ENCODE measurements around the gene VAV1. TPM values are rescaled to one million over a fixed set of nuclear protein-coding genes. Genes with fewer than 3 reads are reported as not detected.
A peak's percentile ranks its signal among the peaks of the same experiment; 100 is the strongest.
"Not testable (repeated sequence)": the region's sequence is repeated elsewhere in the genome, so short reads cannot be mapped to it uniquely, and the experiment has no call there.

Gene VAV1
- total RNA-seq, 2 experiments from 2014 or later, result 73.4 to 90.8 TPM

- POLR2A ChIA-PET, result interaction anchor here (0.6 kb wide), 1 partner anchor 294 kb away, joined by 4 read pairs; no protein-coding TSS in a partner anchor
- Mint-ChIP-seq H3K4me3 (peak overlapping the region; percentile 97), H3K27ac (peak overlapping the region; percentile 62), H3K4me1 (peaks cover 58% of the 10 kb centered on the region), H3K36me3 (ENCODE audit: low read depth) (peaks cover 39% of the 10 kb centered on the region), H3K27me3 (no peaks in the 10 kb centered on the region), H3K9me3 (ENCODE audit: low read depth) (peaks cover 4% of the 10 kb centered on the region)
- no peak for ATAC-seq
- no peak for DNase-seq
- intact Hi-C loops (cut with DNase I, micrococcal nuclease), result no loop called here
- CTCF ChIA-PET, result interaction anchor here (0.6 to 1.4 kb wide), 2 partner anchors 26 to 36 kb away, joined by 3 to 4 read pairs; no protein-coding TSS in a partner anchor
Observed at GRCh38 chr19:6774821-6775707, 2.6 kb downstream of the VAV1 start.

GRCh38 chr19:6776045-6776444 lies 3.5 kb downstream of the VAV1 start:
- intact Hi-C loops (cut with DNase I, micrococcal nuclease), result not testable (repeated sequence)
- peaks cover 60% of the 10 kb centered on the region for H3K4me1 Mint-ChIP-seq
- CTCF ChIA-PET, result interaction anchor here (0.7 kb wide), 1 partner anchor 15 kb away, joined by 3 read pairs; no protein-coding TSS in a partner anchor

GRCh38 chr19:6776999-6777398 lies 4.5 kb downstream of the VAV1 start:
- intact Hi-C loops (cut with DNase I, micrococcal nuclease), result no loop called here
- H3K36me3 Mint-ChIP-seq (ENCODE audit: low read depth), result peaks cover 45% of the 10 kb centered on the region

More at GRCh38 chr19:6776045-6776444, 3.5 kb downstream of the VAV1 start:
- peaks cover 41% of the 10 kb centered on the region for H3K36me3 Mint-ChIP-seq (ENCODE audit: low read depth)
- H3K27ac Mint-ChIP-seq, result peak overlapping the region; percentile 33
- H3K4me3 Mint-ChIP-seq; H3K9me3 Mint-ChIP-seq (ENCODE audit: low read depth); DNase-seq; POLR2A ChIA-PET; ATAC-seq; H3K27me3 Mint-ChIP-seq: not testable (repeated sequence)

GRCh38 chr19:6777434-6777833 lies 4.9 kb downstream of the VAV1 start:
- Mint-ChIP-seq H3K27ac (peak overlapping the region; percentile 38), H3K36me3 (ENCODE audit: low read depth) (peaks cover 45% of the 10 kb centered on the region)
- POLR2A ChIA-PET, result interaction anchor here (0.6 kb wide), 1 partner anchor 30 kb away, joined by 3 read pairs; no protein-coding TSS in a partner anchor

More at GRCh38 chr19:6776999-6777398, 4.5 kb downstream of the VAV1 start:
- DNase-seq (no peak), ATAC-seq (no peak)
- Mint-ChIP-seq H3K4me1 (peaks cover 65% of the 10 kb centered on the region), H3K9me3 (ENCODE audit: low read depth) (peaks cover 4% of the 10 kb centered on the region), H3K4me3 (no peak overlapping the region), H3K27ac (peak overlapping the region; percentile 2), H3K27me3 (no peaks in the 10 kb centered on the region)
- POLR2A ChIA-PET, result interaction anchor here (0.6 kb wide), 1 partner anchor 30 kb away, joined by 3 read pairs; no protein-coding TSS in a partner anchor
- CTCF ChIA-PET, result interaction anchor here (0.7 kb wide), 1 partner anchor 16 kb away, joined by 3 read pairs; no protein-coding TSS in a partner anchor

GRCh38 chr19:6778386-6778785 lies 5.9 kb downstream of the VAV1 start:
- Mint-ChIP-seq H3K27me3 (no peaks in the 10 kb centered on the region), H3K27ac (peak overlapping the region; percentile 82)
- intact Hi-C loops (cut with DNase I, micrococcal nuclease), result no loop called here

More at GRCh38 chr19:6777434-6777833, 4.9 kb downstream of the VAV1 start:
- H3K9me3 Mint-ChIP-seq (ENCODE audit: low read depth), result peaks cover 4% of the 10 kb centered on the region
- no peak for DNase-seq
- peaks cover 61% of the 10 kb centered on the region for H3K4me1 Mint-ChIP-seq
- no peak overlapping the region for H3K4me3 Mint-ChIP-seq
- no peak for ATAC-seq
- CTCF ChIA-PET, result no interaction called here
- no peaks in the 10 kb centered on the region for H3K27me3 Mint-ChIP-seq
- intact Hi-C loops (cut with DNase I, micrococcal nuclease), result no loop called here

GRCh38 chr19:6779206-6779605 lies 6.7 kb downstream of the VAV1 start:
- ATAC-seq (peak; percentile 65), DNase-seq (no peak)
- Mint-ChIP-seq H3K27ac (peak overlapping the region; percentile 33), H3K4me3 (no peak overlapping the region), H3K9me3 (ENCODE audit: low read depth) (peaks cover 4% of the 10 kb centered on the region), H3K27me3 (no peaks in the 10 kb centered on the region), H3K36me3 (ENCODE audit: low read depth) (peaks cover 40% of the 10 kb centered on the region), H3K4me1 (peaks cover 63% of the 10 kb centered on the region)
- POLR2A ChIA-PET, result interaction anchor here (0.7 kb wide), 1 partner anchor 298 kb away, joined by 3 read pairs; no protein-coding TSS in a partner anchor
- CTCF ChIA-PET, result interaction anchor here (1.2 kb wide), 1 partner anchor 10 kb away, joined by 5 read pairs; no protein-coding TSS in a partner anchor
- intact Hi-C loops (cut with DNase I, micrococcal nuclease), result no loop called here

More at GRCh38 chr19:6778386-6778785, 5.9 kb downstream of the VAV1 start:
- H3K4me1 Mint-ChIP-seq, result peaks cover 66% of the 10 kb centered on the region
- ATAC-seq, result no peak
- ChIA-PET CTCF (interaction anchor here (0.7 kb wide), 1 partner anchor 27 kb away, joined by 3 read pairs; no protein-coding TSS in a partner anchor), POLR2A (interaction anchor here (0.5 to 0.6 kb wide), 4 partner anchors 18 to 1685 kb away, joined by 3 to 8 read pairs (median 4); no protein-coding TSS in a partner anchor)
- no peak overlapping the region for H3K4me3 Mint-ChIP-seq
- peaks cover 4% of the 10 kb centered on the region for H3K9me3 Mint-ChIP-seq (ENCODE audit: low read depth)
- DNase-seq, result no peak
- H3K36me3 Mint-ChIP-seq (ENCODE audit: low read depth), result peaks cover 45% of the 10 kb centered on the region

- Mint-ChIP-seq H3K36me3 (ENCODE audit: low read depth) (peaks cover 48% of the 10 kb centered on the region), H3K27ac (no peak overlapping the region), H3K4me3 (no peak overlapping the region), H3K4me1 (peaks cover 56% of the 10 kb centered on the region), H3K9me3 (ENCODE audit: low read depth) (no peaks in the 10 kb centered on the region), H3K27me3 (no peaks in the 10 kb centered on the region)
- intact Hi-C loops (cut with DNase I, micrococcal nuclease), result no loop called here
- ChIA-PET CTCF (interaction anchor here (0.6 to 0.9 kb wide), 2 partner anchors 11 to 177 kb away, joined by 3 read pairs; no protein-coding TSS in a partner anchor), POLR2A (no interaction called here)
- DNase-seq (no peak), ATAC-seq (no peak)
Observed at GRCh38 chr19:6787393-6787792, 14.9 kb downstream of the VAV1 start.

GRCh38 chr19:6788896-6789295 lies 16.4 kb downstream of the VAV1 start:
- intact Hi-C loops (cut with DNase I, micrococcal nuclease), result no loop called here
- ChIA-PET CTCF (no interaction called here), POLR2A (interaction anchor here (0.7 kb wide), 1 partner anchor 52 kb away, joined by 3 read pairs; the partner anchor contains the start of gene GPR108)
- H3K27me3 Mint-ChIP-seq, result no peaks in the 10 kb centered on the region
- ATAC-seq (no peak), DNase-seq (no peak)
- peaks cover 1% of the 10 kb centered on the region for H3K9me3 Mint-ChIP-seq (ENCODE audit: low read depth)
- H3K4me3 Mint-ChIP-seq, result no peak overlapping the region
- peaks cover 60% of the 10 kb centered on the region for H3K36me3 Mint-ChIP-seq (ENCODE audit: low read depth)
- H3K4me1 Mint-ChIP-seq, result peaks cover 63% of the 10 kb centered on the region
- H3K27ac Mint-ChIP-seq, result no peak overlapping the region

GRCh38 chr19:6790194-6791128 lies 18.0 kb downstream of the VAV1 start:
- intact Hi-C loops (cut with DNase I, micrococcal nuclease), result no loop called here
- Mint-ChIP-seq H3K36me3 (ENCODE audit: low read depth) (peaks cover 65% of the 10 kb centered on the region), H3K27me3 (no peaks in the 10 kb centered on the region), H3K4me3 (no peak overlapping the region), H3K9me3 (ENCODE audit: low read depth) (peaks cover 8% of the 10 kb centered on the region), H3K4me1 (peaks cover 68% of the 10 kb centered on the region), H3K27ac (no peak overlapping the region)
- CTCF ChIA-PET, result interaction anchor here (0.6 to 2.2 kb wide), 4 partner anchors 9 to 223 kb away, joined by 3 to 9 read pairs (median 4); partner anchors contain the start of gene VAV1
- DNase-seq (no peak), ATAC-seq (no peak)
- POLR2A ChIA-PET, result interaction anchor here (0.5 to 1.0 kb wide), 2 partner anchors 17 to 590 kb away, joined by 3 to 5 read pairs; no protein-coding TSS in a partner anchor

GRCh38 chr19:6791237-6791636 lies 18.7 kb downstream of the VAV1 start:
- CTCF ChIA-PET, result interaction anchor here (0.7 to 2.2 kb wide), 4 partner anchors 10 to 374 kb away, joined by 3 to 9 read pairs (median 4); partner anchors contain the start of gene VAV1
- Mint-ChIP-seq H3K4me1 (peaks cover 72% of the 10 kb centered on the region), H3K9me3 (ENCODE audit: low read depth) (peaks cover 8% of the 10 kb centered on the region), H3K4me3 (no peak overlapping the region), H3K36me3 (ENCODE audit: low read depth) (peaks cover 64% of the 10 kb centered on the region), H3K27me3 (no peaks in the 10 kb centered on the region), H3K27ac (peak overlapping the region; percentile 59)
- no peak for ATAC-seq
- intact Hi-C loops (cut with DNase I, micrococcal nuclease), result no loop called here
- no peak for DNase-seq
- POLR2A ChIA-PET, result interaction anchor here (0.5 to 1.0 kb wide), 2 partner anchors 18 to 591 kb away, joined by 3 to 5 read pairs; no protein-coding TSS in a partner anchor

Data from activated CD4-positive, alpha-beta T cell treated with anti-CD3 and anti-CD28 coated beads for 36 hours (primary cell).